PC-3 (cell line): ENCODE measurements around the gene ZNF385B. TPM values are rescaled to one million over a fixed set of nuclear protein-coding genes. Genes with fewer than 3 reads are reported as not detected.

ENCODE experiments used
- ATAC-seq: fragments of 200-7000 bp; cut with Tn5 transposase; 2 replicates; pipeline ENCODE4 v1.9.1; 2020; ENCODE audit warnings: mild to moderate bottlenecking, moderate library complexity
- BruUV-seq: library from RNA; stranded (reverse); fragments of 400-500 nt; replicated peaks from 2 replicates; lab custom pipeline; 2021; lab: Mats Ljungman, UMichigan
- CTCF ChIA-PET: fragments of 300-600 bp; sonication (Branson Sonifier 250); formaldehyde crosslinking; loops from one replicate; lab custom pipeline; 2022; ENCODE audit warnings: antibody characterized with exemption; lab: Charles Lee
- POLR2A ChIA-PET: fragments of 300-600 bp; sonication (Branson Sonifier 250); formaldehyde crosslinking; loops from one replicate; lab custom pipeline; 2022; ENCODE audit warnings: antibody characterized with exemption; ENCODE audit not compliant: unreplicated experiment; lab: Charles Lee
- DNase-seq: peaks from one replicate; pipeline ENCODE4 v3.0.0-alpha.2; 2015
- H2AFZ ChIP-seq: fragments of 300-600 bp; sonication (generic); 2 replicates; pipeline ENCODE4 v1.6.0; 2016; ENCODE audit warnings: antibody characterized with exemption, low read length
- H3F3A ChIP-seq: fragments of 300-600 bp; sonication (generic); one replicate; pipeline ENCODE4 v1.6.0; 2017; ENCODE audit warnings: antibody characterized with exemption, low read length, control low read depth, mild to moderate bottlenecking; ENCODE audit not compliant: unreplicated experiment
- H3K27ac ChIP-seq: fragments of 300-600 bp; sonication (generic); 2 replicates; pipeline ENCODE4 v1.5.1; 2016; ENCODE audit warnings: mild to moderate bottlenecking, low read length
- H3K27me3 ChIP-seq: fragments of 300-600 bp; sonication (generic); 2 replicates; pipeline ENCODE4 v1.6.1; 2016; ENCODE audit warnings: low read length, mixed read lengths
- H3K36me3 ChIP-seq: fragments of 300-600 bp; sonication (generic); 2 replicates; pipeline ENCODE4 v1.6.1; 2016; ENCODE audit warnings: low read depth, mixed run types, low read length, mixed read lengths
- H3K4me1 ChIP-seq: fragments of 300-600 bp; sonication (generic); 2 replicates; pipeline ENCODE4 v1.5.1; 2016; ENCODE audit warnings: low read length; ENCODE audit not compliant: insufficient read depth
- H3K4me2 ChIP-seq: fragments of 300-600 bp; sonication (generic); 2 replicates; pipeline ENCODE4 v1.6.0; 2016; ENCODE audit warnings: low read length
- H3K4me3 ChIP-seq: fragments of 300-600 bp; sonication (generic); 2 replicates; pipeline ENCODE4 v1.5.1; 2016; ENCODE audit warnings: mild to moderate bottlenecking, low read length, mixed read lengths
- H3K79me2 ChIP-seq: fragments of 300-600 bp; sonication (generic); 2 replicates; pipeline ENCODE4 v1.6.1; 2017; ENCODE audit warnings: low read length, mixed read lengths
- H3K9ac ChIP-seq: fragments of 300-600 bp; sonication (generic); 2 replicates; pipeline ENCODE4 v1.6.0; 2016; ENCODE audit warnings: mild to moderate bottlenecking, low read length
- H3K9me2 ChIP-seq: fragments of 300-600 bp; sonication (generic); replicated peaks from 2 replicates; pipeline ENCODE4 v1.6.1; 2016; ENCODE audit warnings: mixed run types, low read length, mixed read lengths
- H3K9me3 ChIP-seq: fragments of 300-600 bp; sonication (generic); 2 replicates; pipeline ENCODE4 v1.6.1; 2016; ENCODE audit warnings: low read length, mixed read lengths
- H4K20me1 ChIP-seq: fragments of 300-600 bp; sonication (generic); 2 replicates; pipeline ENCODE4 v1.6.1; 2016; ENCODE audit warnings: low read length, mixed read lengths
- EZH2 ChIP-seq: fragments of 300-600 bp; sonication (generic); IDR thresholded peaks from one replicate; pipeline ENCODE4 v1.6.1; 2017; ENCODE audit warnings: antibody characterized with exemption, mild to moderate bottlenecking, low read length; ENCODE audit not compliant: unreplicated experiment
- EZH2phosphoT487 ChIP-seq: fragments of 300-600 bp; sonication (generic); IDR thresholded peaks from 2 replicates; pipeline ENCODE4 v1.6.1; 2018; ENCODE audit warnings: mild to moderate bottlenecking, antibody characterized with exemption, low read length, borderline replicate concordance
- intact Hi-C: fragments of 100-400 bp; cut with micrococcal nuclease; formaldehyde crosslinking; loops from 2 replicates; pipeline ENCODE4 v1.9.0; 2023
- total RNA-seq: library from RNA; depleted of rRNA; stranded (reverse); fragments of >200 nt; gene quantifications from 2 replicates; pipeline ENCODE4 v1.2.3, GENCODE V29; 2014
- TF ChIP-seq, protein P1 (sequence below): fragments of 300-600 bp; sonication (generic); conservative IDR thresholded peaks from 2 replicates; pipeline ENCODE4 v1.5.1; 2017; ENCODE audit warnings: antibody characterized with exemption, low read depth, mild to moderate bottlenecking, low read length

The ZNF385B gene
- total RNA-seq, 1 experiment from 2014 or later, result 2.4 TPM

- H3K4me2 ChIP-seq, result no peak overlapping the region
- no TSS peak for BruUV-seq
- H3F3A ChIP-seq, result no peaks in the 10 kb centered on the region
- no peaks in the 10 kb centered on the region for H3K9me3 ChIP-seq
- no peak for TF ChIP-seq EZH2phosphoT487
- TF ChIP-seq, protein P1, sequence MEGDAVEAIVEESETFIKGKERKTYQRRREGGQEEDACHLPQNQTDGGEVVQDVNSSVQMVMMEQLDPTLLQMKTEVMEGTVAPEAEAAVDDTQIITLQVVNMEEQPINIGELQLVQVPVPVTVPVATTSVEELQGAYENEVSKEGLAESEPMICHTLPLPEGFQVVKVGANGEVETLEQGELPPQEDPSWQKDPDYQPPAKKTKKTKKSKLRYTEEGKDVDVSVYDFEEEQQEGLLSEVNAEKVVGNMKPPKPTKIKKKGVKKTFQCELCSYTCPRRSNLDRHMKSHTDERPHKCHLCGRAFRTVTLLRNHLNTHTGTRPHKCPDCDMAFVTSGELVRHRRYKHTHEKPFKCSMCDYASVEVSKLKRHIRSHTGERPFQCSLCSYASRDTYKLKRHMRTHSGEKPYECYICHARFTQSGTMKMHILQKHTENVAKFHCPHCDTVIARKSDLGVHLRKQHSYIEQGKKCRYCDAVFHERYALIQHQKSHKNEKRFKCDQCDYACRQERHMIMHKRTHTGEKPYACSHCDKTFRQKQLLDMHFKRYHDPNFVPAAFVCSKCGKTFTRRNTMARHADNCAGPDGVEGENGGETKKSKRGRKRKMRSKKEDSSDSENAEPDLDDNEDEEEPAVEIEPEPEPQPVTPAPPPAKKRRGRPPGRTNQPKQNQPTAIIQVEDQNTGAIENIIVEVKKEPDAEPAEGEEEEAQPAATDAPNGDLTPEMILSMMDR, result no peak
- no peak for TF ChIP-seq EZH2
- ATAC-seq (no peak), DNase-seq (no peak)
- no peaks in the 10 kb centered on the region for H3K79me2 ChIP-seq
- H3K9ac ChIP-seq, result no peak overlapping the region
- H3K4me1 ChIP-seq, result no peaks in the 10 kb centered on the region
- H3K27me3 ChIP-seq, result no peaks in the 10 kb centered on the region
- no peak overlapping the region for H3K4me3 ChIP-seq
- no peak overlapping the region for H3K27ac ChIP-seq
- no peaks in the 10 kb centered on the region for H3K36me3 ChIP-seq
- CTCF ChIA-PET, result no interaction called here
- no peaks in the 10 kb centered on the region for H3K9me2 ChIP-seq
- POLR2A ChIA-PET, result no interaction called here
- no peaks in the 10 kb centered on the region for H4K20me1 ChIP-seq
- intact Hi-C loops, result no loop called here
- H2AFZ ChIP-seq, result no peak overlapping the region
Observed at GRCh38 chr2:179875864-179876263, 14.5 kb upstream of the ZNF385B start.

DNA sequence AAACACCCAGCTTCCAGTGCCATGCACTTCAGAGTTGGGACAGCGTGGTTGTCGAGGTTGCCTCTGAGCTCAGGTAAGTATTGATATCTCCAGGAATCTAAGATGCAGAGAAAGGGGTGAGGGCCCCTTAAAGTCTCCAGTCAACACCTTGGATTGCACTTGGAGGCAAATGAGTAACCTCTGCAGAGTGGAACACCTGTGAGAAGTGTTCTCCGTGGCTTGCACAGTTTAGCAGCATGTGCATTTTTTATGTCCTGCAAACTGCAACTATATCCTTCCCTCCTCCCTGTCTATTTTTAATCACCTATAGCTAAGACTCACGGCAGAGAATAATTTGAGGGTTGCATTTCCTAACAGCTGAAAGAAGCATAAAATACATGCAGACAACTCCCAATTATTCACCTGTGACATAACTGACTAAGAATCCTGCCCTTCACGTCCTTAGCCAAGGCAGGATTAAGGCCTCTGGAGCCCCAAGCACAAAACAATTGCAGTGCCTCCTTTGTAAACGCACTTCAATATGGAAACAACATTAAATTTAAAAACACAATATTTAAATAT, 1.6 kb upstream of the ZNF385B start:
- no TSS peak for BruUV-seq
- Histone ChIP-seq H3K9me2 (no peaks in the 10 kb centered on the region), H3K4me2 (no peak overlapping the region), H2AFZ (no peak overlapping the region), H3K36me3 (no peaks in the 10 kb centered on the region), H3K9me3 (no peaks in the 10 kb centered on the region), H3K27me3 (no peaks in the 10 kb centered on the region), H3K9ac (no peak overlapping the region), H3K4me1 (peaks cover 4% of the 10 kb centered on the region), H3K4me3 (no peak overlapping the region), H3K27ac (no peak overlapping the region), H3K79me2 (no peaks in the 10 kb centered on the region), H4K20me1 (no peaks in the 10 kb centered on the region), H3F3A (no peaks in the 10 kb centered on the region)
- TF ChIP-seq EZH2phosphoT487 (no peak), EZH2 (no peak)
- TF ChIP-seq, protein P1, result no peak
- ATAC-seq (no peak), DNase-seq (no peak)
- intact Hi-C loops, result no loop called here
- CTCF ChIA-PET, result no interaction called here
- POLR2A ChIA-PET, result no interaction called here

GRCh38 chr2:179861027-179861415, 391 bp downstream of the ZNF385B start:
- ATAC-seq, result peak; percentile 87
- Histone ChIP-seq H3K9ac (peak overlapping the region; percentile 29), H3K36me3 (no peaks in the 10 kb centered on the region), H3K27ac (no peak overlapping the region), H2AFZ (peak overlapping the region; percentile 97), H3K4me1 (peaks cover 4% of the 10 kb centered on the region), H3K4me2 (peak overlapping the region; percentile 95), H3K9me2 (no peaks in the 10 kb centered on the region), H3K9me3 (no peaks in the 10 kb centered on the region), H3K4me3 (peak overlapping the region; percentile 83), H3K27me3 (no peaks in the 10 kb centered on the region), H4K20me1 (no peaks in the 10 kb centered on the region), H3K79me2 (no peaks in the 10 kb centered on the region), H3F3A (no peaks in the 10 kb centered on the region)
- intact Hi-C loops, result no loop called here
- no TSS peak for BruUV-seq
- ChIA-PET POLR2A (no interaction called here), CTCF (no interaction called here)
- DNase-seq, result no peak
- TF ChIP-seq EZH2 (no peak), EZH2phosphoT487 (no peak)
- TF ChIP-seq, protein P1, result no peak
